T-cell (primary cell): Measurements from ENCODE around the gene CLIP2. TPM values are rescaled to one million over a fixed set of nuclear protein-coding genes. Genes with fewer than 3 reads are reported as not detected.

Experiments
- ATAC-seq, 4 experiments: fragments of 200-7000 bp in 3 of 4; fragments of 150-1000 bp in 1 of 4; cut with Tn5 transposase; replicated peaks in 1 of 4; 1 replicate in 3 of 4; 2 replicates in 1 of 4; pipeline ENCODE4 v1.10.0; 2021; ENCODE audit warnings: moderate library complexity in 3 of 4, mild to moderate bottlenecking in 2 of 4, moderate number of reproducible peaks in 1 of 4
- CTCF ChIA-PET, 2 donors: fragments of 300-600 bp; sonication (Branson Sonifier 250); formaldehyde crosslinking; loops; one replicate each; lab custom pipeline; 2022; ENCODE audit warnings: antibody characterized with exemption in 2 of 2; lab: Charles Lee
- POLR2A ChIA-PET, 2 donors: fragments of 300-600 bp; sonication (Branson Sonifier 250); formaldehyde crosslinking; loops; one replicate each; lab custom pipeline; 2022; ENCODE audit warnings: antibody characterized with exemption in 2 of 2; lab: Charles Lee
- DNase-seq, 35 experiments: peaks; one replicate each; pipeline versions ENCODE4 v3.0.0 to v3.0.0-alpha.2; 2013 to 2023
- H3K27ac ChIP-seq: one replicate; pipeline ENCODE4 v1.5.1; 2013; ENCODE audit warnings: low read length
- H3K27me3 ChIP-seq, 2 experiments: replicated peaks in 1 of 2; 1 replicate in 1 of 2; 2 replicates in 1 of 2; pipeline versions ENCODE4 v1.6.1 to v1.7.0; 2013; ENCODE audit warnings: low read length in 1 of 2, mixed read lengths in 1 of 2; ENCODE audit not compliant: control insufficient read depth in 2 of 2, insufficient read depth in 2 of 2; ENCODE audit errors: extremely low read depth in 1 of 2
- H3K36me3 ChIP-seq, 2 donors: 1 replicate in 1 of 2; 2 replicates in 1 of 2; pipeline versions ENCODE4 v1.6.1 to v1.7.0; 2013; ENCODE audit warnings: low read length in 1 of 2; ENCODE audit not compliant: control insufficient read depth in 2 of 2, insufficient read depth in 1 of 2; ENCODE audit errors: extremely low read depth in 1 of 2
- H3K4me1 ChIP-seq, 2 experiments: 1 replicate in 1 of 2; 2 replicates in 1 of 2; pipeline versions ENCODE4 v1.6.1 to v1.7.0; 2013; ENCODE audit warnings: low read length in 2 of 2, mixed read lengths in 1 of 2; ENCODE audit not compliant: insufficient read depth in 2 of 2, control insufficient read depth in 1 of 2; ENCODE audit errors: extremely low read depth in 1 of 2
- H3K4me3 ChIP-seq, 2 donors: 1 replicate in 1 of 2; 2 replicates in 1 of 2; pipeline versions ENCODE4 v1.5.1 to v1.7.0; 2013; ENCODE audit warnings: mild to moderate bottlenecking in 2 of 2, low read length in 1 of 2, moderate library complexity in 1 of 2; ENCODE audit not compliant: control insufficient read depth in 1 of 2; ENCODE audit errors: extremely low read depth in 1 of 2
- H3K9me3 ChIP-seq: 2 replicates; pipeline ENCODE4 v1.7.0; 2013
- H3K27ac Mint-ChIP-seq, 2 donors: one replicate each; pipeline ENCODE4 v1.8.0; 2020 to 2021; ENCODE audit warnings: mild to moderate bottlenecking in 2 of 2, mixed read lengths in 2 of 2
- H3K27me3 Mint-ChIP-seq, 2 donors: one replicate each; pipeline ENCODE4 v1.8.0; 2021 to 2022; ENCODE audit warnings: mixed read lengths in 2 of 2
- H3K36me3 Mint-ChIP-seq: one replicate; pipeline ENCODE4 v1.8.0; 2021; ENCODE audit warnings: mixed read lengths
- H3K4me1 Mint-ChIP-seq, 3 donors: one replicate each; pipeline ENCODE4 v1.8.0; 2020 to 2022; ENCODE audit warnings: mixed read lengths in 3 of 3, mild to moderate bottlenecking in 1 of 3
- H3K4me3 Mint-ChIP-seq, 3 donors: one replicate each; pipeline ENCODE4 v1.8.0; 2020 to 2022; ENCODE audit warnings: mild to moderate bottlenecking in 3 of 3, mixed read lengths in 3 of 3, moderate library complexity in 3 of 3
- H3K9me3 Mint-ChIP-seq, 3 donors: one replicate each; pipeline ENCODE4 v1.8.0; 2020 to 2022; ENCODE audit warnings: mixed read lengths in 3 of 3
- WGBS: methylation state at CpG from one replicate; pipeline ENCODE4 v1.1.5; 2013; ENCODE audit warnings: missing lambda C conversion rate; ENCODE audit not compliant: insufficient coverage; 5-methylcytosine and 5-hydroxymethylcytosine counted together
- total RNA-seq, 35 experiments: library from RNA in 6 of 35; stranded (reverse) in 6 of 35; fragments of 120-200 nt in 1 of 35; gene quantifications; one replicate each; pipeline versions ENCODE4 v1.2.1 to v1.2.4 and lab custom pipeline; 2013 to 2026

The CLIP2 gene
- total RNA-seq, 5 donors from 2014 or later (not counting 1 experiment from before 2014, with no cell fraction given) = 3.1 to 8.5 (median 6.3) TPM

DNA sequence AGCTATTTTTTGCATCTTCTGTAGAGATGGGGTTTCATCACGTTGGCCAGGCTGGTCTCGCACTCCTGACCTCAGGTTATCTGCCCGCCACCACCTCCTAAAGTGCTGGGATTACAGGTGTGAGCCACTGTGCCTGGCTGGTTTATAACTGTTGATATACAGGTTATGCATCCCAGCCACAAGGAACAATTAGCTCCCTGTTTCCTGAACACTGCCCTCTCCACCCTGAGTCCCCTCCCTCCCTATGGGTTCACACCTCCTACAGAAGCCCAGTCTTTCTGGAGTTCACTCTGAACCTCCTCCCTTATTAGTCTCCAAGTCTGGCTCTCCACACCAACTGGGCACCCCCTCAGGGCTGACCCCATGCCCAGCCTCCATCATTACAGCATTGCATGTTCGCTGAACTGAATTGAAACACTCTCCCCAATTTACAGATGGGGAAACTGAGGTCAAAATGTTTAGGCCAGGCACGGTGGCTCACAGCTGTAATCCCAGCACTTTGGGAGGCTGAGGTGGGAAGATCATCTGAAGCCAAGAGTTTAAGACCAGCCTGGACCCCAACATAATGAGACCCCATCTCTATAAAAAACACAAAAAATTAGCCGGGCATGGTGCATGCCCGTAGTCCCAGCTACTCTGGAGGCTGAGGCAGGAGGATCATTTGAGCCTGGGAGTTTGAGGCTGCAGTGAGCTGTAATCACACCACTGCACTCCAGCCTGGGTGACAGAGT lies 1.7 kb upstream of the CLIP2 start:
- WGBS = no CpG with 5 or more reads among the region's 7 CpGs
- H3K27me3 ChIP-seq = peaks cover 0 to 64% of the 10 kb centered on the region in 2 experiments
- no peaks in the 10 kb centered on the region for H3K9me3 ChIP-seq
- H3K4me3 Mint-ChIP-seq = peak overlapping the region in 1 of 3 donors; percentile 83
- CTCF ChIA-PET = interaction anchor here in 1 of 2 donors (0.7 kb wide), 1 partner anchor 12 kb away, joined by 3 read pairs; no protein-coding TSS in a partner anchor
- POLR2A ChIA-PET = no interaction called here
- H3K27ac ChIP-seq = no peak overlapping the region
- ATAC-seq (no peak), DNase-seq (no peak)
- H3K36me3 ChIP-seq = no peaks in the 10 kb centered on the region
- H3K4me1 ChIP-seq = peaks cover 7 to 26% of the 10 kb centered on the region in 2 experiments
- no peak overlapping the region for H3K4me3 ChIP-seq
- H3K4me1 Mint-ChIP-seq = peaks cover 17 to 22% (median 20%) of the 10 kb centered on the region in 3 donors
- no peak overlapping the region for H3K27ac Mint-ChIP-seq
- no peaks in the 10 kb centered on the region for H3K36me3 Mint-ChIP-seq
- H3K9me3 Mint-ChIP-seq = no peaks in the 10 kb centered on the region
- peaks cover 0 to 14% of the 10 kb centered on the region in 2 donors for H3K27me3 Mint-ChIP-seq

- no peaks in the 10 kb centered on the region for H3K9me3 ChIP-seq
- Mint-ChIP-seq H3K36me3 (no peaks in the 10 kb centered on the region), H3K27me3 (peaks cover under 1 to 11% of the 10 kb centered on the region in 2 donors), H3K4me1 (peaks cover 17 to 23% (median 20%) of the 10 kb centered on the region in 3 donors), H3K9me3 (no peaks in the 10 kb centered on the region), H3K4me3 (peak overlapping the region; percentile 79 to 85 (median 83)), H3K27ac (peak overlapping the region in 1 of 2 donors; percentile 24)
- H3K4me1 ChIP-seq = peaks cover 7 to 26% of the 10 kb centered on the region in 2 experiments
- ATAC-seq (no peak), DNase-seq (peak in 1 of 35 experiments; percentile 10)
- no peaks in the 10 kb centered on the region for H3K36me3 ChIP-seq
- H3K27me3 ChIP-seq = peaks cover 0 to 56% of the 10 kb centered on the region in 2 experiments
- CTCF ChIA-PET = interaction anchor here in 1 of 2 donors (0.7 kb wide), 1 partner anchor 1749 kb away, joined by 5 read pairs; no protein-coding TSS in a partner anchor
- H3K4me3 ChIP-seq = peak overlapping the region; percentile 57 to 64
- H3K27ac ChIP-seq = no peak overlapping the region
- POLR2A ChIA-PET = no interaction called here
- 47% methylated on average over 13 of the region's 20 CpGs for WGBS
Measured at GRCh38 chr7:74288034-74288881, 949 bp upstream of the CLIP2 start.

DNA sequence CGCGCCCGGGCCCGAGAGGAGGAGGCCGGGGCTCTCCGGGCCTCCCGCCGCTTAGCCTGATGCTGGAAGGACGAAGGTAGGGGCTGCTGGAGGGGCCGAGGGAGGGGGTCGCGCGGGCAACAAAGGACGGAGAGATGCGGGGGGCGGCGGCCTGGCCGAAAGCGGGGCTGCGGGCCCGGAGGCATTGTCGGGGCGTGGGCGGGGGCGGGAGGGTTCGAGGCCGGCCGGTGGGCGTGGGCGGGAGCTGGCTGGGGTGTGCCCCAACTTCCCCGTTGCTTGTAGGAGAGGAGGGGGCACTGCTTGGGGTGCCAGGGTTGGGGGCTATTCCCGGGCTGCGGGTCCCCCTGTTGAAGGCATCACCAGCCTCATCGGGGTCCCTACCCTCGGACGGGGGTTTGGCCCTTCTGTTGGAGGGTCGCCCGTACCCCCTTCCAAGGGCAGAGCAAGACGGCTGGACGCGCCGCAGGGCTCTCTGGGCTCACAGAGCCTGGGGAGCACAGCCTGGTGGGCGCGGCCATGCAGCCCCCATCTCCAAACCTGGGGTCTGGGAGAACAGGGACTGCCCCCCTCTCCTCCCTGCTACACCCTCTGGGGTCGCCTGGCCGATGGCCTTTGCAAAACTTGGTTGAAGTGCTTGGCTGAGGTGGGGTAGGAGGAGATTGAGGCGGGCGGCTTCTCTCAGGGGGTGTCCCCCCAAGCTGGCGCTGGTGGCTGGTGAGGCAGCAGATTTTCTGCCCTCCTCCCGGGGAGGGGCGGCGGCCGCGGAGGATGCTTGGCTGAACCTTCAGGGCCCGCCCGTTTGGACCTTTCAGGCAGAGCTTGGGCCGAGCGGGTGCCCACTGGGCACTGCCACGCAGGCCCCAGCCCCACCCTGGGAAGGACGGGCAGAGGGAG lies 699 bp downstream of the CLIP2 start:
- Histone ChIP-seq H3K27ac (no peak overlapping the region), H3K27me3 (peaks cover 0 to 45% of the 10 kb centered on the region in 2 experiments), H3K4me3 (peak overlapping the region; percentile 47 to 74), H3K36me3 (no peaks in the 10 kb centered on the region), H3K9me3 (no peaks in the 10 kb centered on the region), H3K4me1 (peaks cover 7 to 26% of the 10 kb centered on the region in 2 experiments)
- no peaks in the 10 kb centered on the region for H3K36me3 Mint-ChIP-seq
- ATAC-seq = peak; percentile 18 to 36 (median 27)
- no peak overlapping the region for H3K27ac Mint-ChIP-seq
- peaks cover 17 to 26% (median 20%) of the 10 kb centered on the region in 3 donors for H3K4me1 Mint-ChIP-seq
- DNase-seq = peak in 32 of 35 experiments; percentile 11 to 52 (median 37)
- POLR2A ChIA-PET = interaction anchor here in 1 of 2 donors (0.5 kb wide), 1 partner anchor 103 kb away, joined by 6 read pairs; no protein-coding TSS in a partner anchor
- 1% methylated on average over 53 of the region's 60 CpGs for WGBS
- CTCF ChIA-PET = interaction anchor here (0.5 to 0.6 kb wide), 2 partner anchors 83 to 113 kb away, joined by 3 read pairs; no protein-coding TSS in a partner anchor
- H3K4me3 Mint-ChIP-seq = peak overlapping the region; percentile 59 to 67 (median 65)
- peaks cover 0 to 3% of the 10 kb centered on the region in 2 donors for H3K27me3 Mint-ChIP-seq
- no peaks in the 10 kb centered on the region for H3K9me3 Mint-ChIP-seq

GRCh38 chr7:74290553-74290950 lies 1.3 kb downstream of the CLIP2 start:
- 19% methylated on average over 3 of the region's 9 CpGs for WGBS
- ATAC-seq (no peak), DNase-seq (peak in 1 of 35 experiments; percentile 15)
- POLR2A ChIA-PET = no interaction called here
- H3K4me3 ChIP-seq = peak overlapping the region; percentile 47 to 74
- CTCF ChIA-PET = no interaction called here
- peaks cover 17 to 26% (median 20%) of the 10 kb centered on the region in 3 donors for H3K4me1 Mint-ChIP-seq
- peaks cover 0 to 3% of the 10 kb centered on the region in 2 donors for H3K27me3 Mint-ChIP-seq
- no peaks in the 10 kb centered on the region for H3K9me3 ChIP-seq
- H3K4me3 Mint-ChIP-seq = peak overlapping the region; percentile 65 to 67 (median 65)
- no peaks in the 10 kb centered on the region for H3K36me3 ChIP-seq
- H3K9me3 Mint-ChIP-seq = no peaks in the 10 kb centered on the region
- H3K27ac ChIP-seq = no peak overlapping the region
- no peaks in the 10 kb centered on the region for H3K36me3 Mint-ChIP-seq
- H3K27me3 ChIP-seq = peaks cover 0 to 43% of the 10 kb centered on the region in 2 experiments
- peaks cover 7 to 26% of the 10 kb centered on the region in 2 experiments for H3K4me1 ChIP-seq
- no peak overlapping the region for H3K27ac Mint-ChIP-seq

- CTCF ChIA-PET = no interaction called here
- Mint-ChIP-seq H3K4me1 (peaks cover 17 to 26% (median 20%) of the 10 kb centered on the region in 3 donors), H3K27me3 (peaks cover 0 to 3% of the 10 kb centered on the region in 2 donors), H3K27ac (no peak overlapping the region), H3K36me3 (no peaks in the 10 kb centered on the region), H3K9me3 (no peaks in the 10 kb centered on the region), H3K4me3 (peak overlapping the region; percentile 65 to 67 (median 65))
- no peaks in the 10 kb centered on the region for H3K36me3 ChIP-seq
- no peak for ATAC-seq
- peaks cover 7 to 26% of the 10 kb centered on the region in 2 experiments for H3K4me1 ChIP-seq
- H3K27me3 ChIP-seq = peaks cover 0 to 40% of the 10 kb centered on the region in 2 experiments
- no peak overlapping the region for H3K27ac ChIP-seq
- H3K4me3 ChIP-seq = no peak overlapping the region
- H3K9me3 ChIP-seq = no peaks in the 10 kb centered on the region
- DNase-seq = peak in 1 of 35 experiments; percentile 12
- WGBS = 86% methylated on average over 7 of the region's 10 CpGs
- POLR2A ChIA-PET = no interaction called here
Measured at GRCh38 chr7:74290981-74291441, 1.8 kb downstream of the CLIP2 start.
